GM19023 (cell line): ENCODE results near the gene POLR3K.

Experiments
- ATAC-seq: cut with Tn5 transposase; IDR thresholded peaks from one replicate; pipeline ENCODE4 v1.9.1; 2021; ENCODE audit warnings: mild to moderate bottlenecking, moderate library complexity; ENCODE audit not compliant: unreplicated experiment

Gene POLR3K

GRCh38 chr16:53346-54236 is at the start of gene POLR3K, which contains the start of gene SNRNP25:
POLR3K (minus strand) TSS chr16:53608; CDS start chr16:53586, 22 bp downstream.
SNRNP25 (plus strand) TSS chr16:53828; CDS start chr16:54017, 189 bp downstream.
- ATAC-seq = peak; percentile 93

- no peak for ATAC-seq
Observed at GRCh38 chr16:102060-102855, 48.9 kb upstream of the POLR3K start.

- no peak for ATAC-seq
Observed at GRCh38 chr16:101586-101985, 48.2 kb upstream of the POLR3K start.

GRCh38 chr16:100989-101388 is 47.6 kb upstream of the POLR3K start:
- ATAC-seq = no peak

GRCh38 chr16:97822-98221 is 44.4 kb upstream of the POLR3K start:
- no peak for ATAC-seq

GRCh38 chr16:96935-97381 is 43.5 kb upstream of the POLR3K start:
- ATAC-seq = peak; percentile 64

GRCh38 chr16:94918-95265 is 41.5 kb upstream of the POLR3K start:
- no peak for ATAC-seq

- no peak for ATAC-seq
Observed at GRCh38 chr16:92431-93339, 39.3 kb upstream of the POLR3K start.

- no peak for ATAC-seq
Observed at GRCh38 chr16:91484-91883, 38.1 kb upstream of the POLR3K start.

GRCh38 chr16:89391-90302 is 36.2 kb upstream of the POLR3K start:
- no peak for ATAC-seq

- no peak for ATAC-seq
Observed at GRCh38 chr16:88613-89012, 35.2 kb upstream of the POLR3K start.

GRCh38 chr16:86483-86952 is 33.1 kb upstream of the POLR3K start:
- no peak for ATAC-seq

- no peak for ATAC-seq
Observed at GRCh38 chr16:85865-86264, 32.5 kb upstream of the POLR3K start.

GRCh38 chr16:85407-85782 is 32.0 kb upstream of the POLR3K start:
- ATAC-seq = no peak

GRCh38 chr16:84718-85406 is 31.5 kb upstream of the POLR3K start:
- peak; percentile 70 for ATAC-seq

GRCh38 chr16:83781-84615 is 30.6 kb upstream of the POLR3K start:
- ATAC-seq = no peak

- ATAC-seq = no peak
Observed at GRCh38 chr16:83060-83603, 29.7 kb upstream of the POLR3K start.
